Measurements from ENCODE around the gene COL5A1.
"Not testable (repeated sequence)": the region's sequence is repeated elsewhere in the genome, so short reads cannot be mapped to it uniquely, and the experiment has no call there.

COL5A1 gene

DNA sequence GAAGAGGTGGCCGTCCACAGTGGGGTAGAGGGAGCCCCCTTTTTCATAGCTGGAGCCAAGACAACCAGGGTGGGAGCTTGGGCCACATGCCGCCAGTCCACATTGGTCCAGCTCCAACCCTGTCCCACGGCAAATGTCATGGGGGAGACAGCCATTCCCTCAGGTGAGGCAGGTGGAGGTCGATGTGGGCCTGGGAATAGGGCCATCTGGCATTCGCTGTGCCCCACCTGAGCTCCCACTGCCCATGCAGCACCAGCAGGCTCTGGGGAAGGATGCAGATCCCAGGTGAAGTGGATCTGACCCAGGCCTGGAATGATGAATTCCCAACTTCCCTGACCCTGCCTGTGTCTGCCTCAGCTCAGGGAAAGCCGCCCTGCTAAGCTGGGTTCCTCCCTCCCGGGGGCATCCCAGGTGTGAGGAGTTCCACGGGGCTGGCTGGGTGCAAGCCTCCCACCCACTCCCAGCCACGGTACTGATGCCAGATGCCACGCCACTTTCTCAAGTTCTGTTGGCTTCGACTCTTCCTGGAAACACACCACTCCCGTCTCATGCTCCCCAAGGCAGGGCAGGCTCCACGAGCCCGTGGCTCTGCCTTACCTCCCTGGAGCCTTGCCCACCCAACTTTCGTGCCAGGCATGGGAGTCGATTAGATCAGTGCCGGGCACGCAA is 213.8 kb downstream of the COL5A1 start:
- no peak overlapping the region for H3K4me3 ChIP-seq (ENCODE audit: low read length)
- DNase-seq (ENCODE audit: low read depth): no peak
- TF ChIP-seq, protein P1, sequence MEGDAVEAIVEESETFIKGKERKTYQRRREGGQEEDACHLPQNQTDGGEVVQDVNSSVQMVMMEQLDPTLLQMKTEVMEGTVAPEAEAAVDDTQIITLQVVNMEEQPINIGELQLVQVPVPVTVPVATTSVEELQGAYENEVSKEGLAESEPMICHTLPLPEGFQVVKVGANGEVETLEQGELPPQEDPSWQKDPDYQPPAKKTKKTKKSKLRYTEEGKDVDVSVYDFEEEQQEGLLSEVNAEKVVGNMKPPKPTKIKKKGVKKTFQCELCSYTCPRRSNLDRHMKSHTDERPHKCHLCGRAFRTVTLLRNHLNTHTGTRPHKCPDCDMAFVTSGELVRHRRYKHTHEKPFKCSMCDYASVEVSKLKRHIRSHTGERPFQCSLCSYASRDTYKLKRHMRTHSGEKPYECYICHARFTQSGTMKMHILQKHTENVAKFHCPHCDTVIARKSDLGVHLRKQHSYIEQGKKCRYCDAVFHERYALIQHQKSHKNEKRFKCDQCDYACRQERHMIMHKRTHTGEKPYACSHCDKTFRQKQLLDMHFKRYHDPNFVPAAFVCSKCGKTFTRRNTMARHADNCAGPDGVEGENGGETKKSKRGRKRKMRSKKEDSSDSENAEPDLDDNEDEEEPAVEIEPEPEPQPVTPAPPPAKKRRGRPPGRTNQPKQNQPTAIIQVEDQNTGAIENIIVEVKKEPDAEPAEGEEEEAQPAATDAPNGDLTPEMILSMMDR (conservative IDR thresholded peaks at IDR 0.05; ENCODE audit: low read depth, low read length): no peak

DNA sequence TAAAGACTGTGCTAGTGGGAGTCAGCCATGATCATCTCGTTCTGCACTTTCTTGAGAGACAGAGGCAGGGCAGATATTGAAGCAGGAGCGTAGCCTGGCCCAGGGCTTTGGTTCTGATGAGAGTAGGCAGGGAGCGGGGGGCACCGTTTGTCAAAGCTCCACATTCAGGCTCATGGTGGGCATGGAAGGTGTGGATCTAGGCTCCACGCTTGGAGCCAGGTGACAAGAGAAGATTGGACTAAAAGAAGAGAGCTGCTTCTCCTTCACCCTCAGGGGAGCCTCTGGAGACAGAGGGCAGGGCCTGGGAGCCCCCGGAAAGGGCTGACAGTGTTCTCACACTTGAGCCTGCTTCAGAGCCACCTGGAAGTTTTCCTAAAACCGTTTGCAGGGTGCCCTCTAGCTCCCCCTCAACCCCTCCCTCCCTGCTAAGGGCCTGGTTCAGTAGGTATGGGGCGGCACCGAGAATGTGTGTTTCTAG is 214.3 kb downstream of the COL5A1 start:
- H3K4me3 ChIP-seq (ENCODE audit: low read length): no peak overlapping the region
- TF ChIP-seq, protein P1 (conservative IDR thresholded peaks at IDR 0.05; ENCODE audit: low read depth, low read length): no peak
- DNase-seq (ENCODE audit: low read depth): no peak

DNA sequence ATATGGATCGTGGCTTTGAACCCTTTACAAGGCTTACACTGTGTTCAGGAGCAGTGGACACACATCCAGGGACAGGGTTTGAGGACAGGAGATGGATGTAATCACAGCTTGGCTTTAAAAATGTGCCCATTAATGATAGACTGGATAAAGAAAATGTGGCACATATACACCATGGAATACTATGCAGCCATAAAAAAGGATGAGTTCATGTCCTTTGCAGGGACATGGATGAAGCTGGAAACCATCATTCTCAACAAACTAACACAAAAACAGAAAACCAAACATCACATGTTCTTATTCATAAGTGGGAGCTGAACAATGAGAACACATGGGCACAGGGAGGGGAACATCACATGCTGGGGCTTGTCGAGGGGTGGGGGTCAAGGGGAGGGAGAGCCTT is 215.8 kb downstream of the COL5A1 start:
- DNase-seq (ENCODE audit: low read depth); H3K4me3 ChIP-seq (ENCODE audit: low read length): not testable (repeated sequence)

DNA sequence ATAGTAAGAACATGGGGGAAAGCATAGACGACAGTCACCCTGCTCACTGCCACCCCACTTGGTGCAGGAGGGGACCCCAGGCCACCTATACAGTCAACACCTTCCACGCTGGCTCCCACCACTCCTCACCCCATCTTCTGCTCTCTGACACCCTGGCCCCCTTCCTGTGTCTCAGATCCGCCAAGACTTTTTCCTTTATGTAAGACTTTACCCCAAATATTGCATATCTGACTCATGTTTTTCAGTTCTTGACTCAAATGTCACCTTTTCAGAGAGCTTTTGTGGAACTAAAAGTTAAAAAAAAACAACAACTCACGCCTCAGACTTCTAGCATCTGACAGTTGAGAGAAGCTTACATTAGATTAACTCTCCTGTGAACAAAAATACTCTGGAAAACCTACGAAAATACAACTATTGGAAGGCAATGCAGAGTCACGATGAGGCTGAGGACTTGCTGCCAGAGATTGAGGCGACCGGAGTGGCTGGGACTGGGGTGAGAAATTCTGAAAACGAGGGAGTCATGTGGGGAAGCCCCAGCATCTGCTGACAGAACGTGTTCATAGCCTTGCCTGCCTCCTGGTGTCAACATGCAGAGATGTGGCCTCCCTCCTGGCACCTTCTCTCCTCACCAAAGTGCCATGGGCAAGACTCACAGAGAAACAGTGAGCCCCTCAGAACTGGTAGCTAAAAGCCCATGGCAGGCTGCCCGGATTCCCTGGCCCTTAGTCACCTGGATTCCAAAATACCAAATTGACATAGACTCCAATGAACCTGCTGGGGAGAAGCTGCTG is 216.6 kb downstream of the COL5A1 start:
- no peak overlapping the region for H3K4me3 ChIP-seq (ENCODE audit: low read length)
- TF ChIP-seq, protein P1 (conservative IDR thresholded peaks at IDR 0.05; ENCODE audit: low read depth, low read length): no peak
- no peak for DNase-seq (ENCODE audit: low read depth)

DNA sequence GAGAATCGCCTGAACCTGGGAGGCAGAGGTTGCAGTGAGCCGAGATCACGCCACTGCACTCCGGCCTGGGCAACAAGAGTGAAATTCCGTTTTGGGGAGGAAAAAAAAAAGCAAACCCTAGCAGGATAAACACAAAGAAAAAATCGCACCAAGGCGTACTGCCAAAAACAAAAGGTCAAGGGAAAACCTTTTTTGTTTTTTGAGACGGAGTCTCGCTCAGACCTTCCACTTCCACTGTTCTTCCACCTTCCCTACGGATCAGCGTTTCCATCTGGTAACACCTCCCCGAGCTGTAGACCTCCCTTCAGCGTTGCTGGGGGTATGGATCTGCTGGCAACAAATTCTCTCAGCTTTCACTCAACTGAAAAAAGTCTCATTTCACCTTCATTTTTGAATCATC is 218.9 kb downstream of the COL5A1 start:
- DNase-seq (ENCODE audit: low read depth): no peak
- TF ChIP-seq, protein P1 (conservative IDR thresholded peaks at IDR 0.05; ENCODE audit: low read depth, low read length): no peak
- no peak overlapping the region for H3K4me3 ChIP-seq (ENCODE audit: low read length)

DNA sequence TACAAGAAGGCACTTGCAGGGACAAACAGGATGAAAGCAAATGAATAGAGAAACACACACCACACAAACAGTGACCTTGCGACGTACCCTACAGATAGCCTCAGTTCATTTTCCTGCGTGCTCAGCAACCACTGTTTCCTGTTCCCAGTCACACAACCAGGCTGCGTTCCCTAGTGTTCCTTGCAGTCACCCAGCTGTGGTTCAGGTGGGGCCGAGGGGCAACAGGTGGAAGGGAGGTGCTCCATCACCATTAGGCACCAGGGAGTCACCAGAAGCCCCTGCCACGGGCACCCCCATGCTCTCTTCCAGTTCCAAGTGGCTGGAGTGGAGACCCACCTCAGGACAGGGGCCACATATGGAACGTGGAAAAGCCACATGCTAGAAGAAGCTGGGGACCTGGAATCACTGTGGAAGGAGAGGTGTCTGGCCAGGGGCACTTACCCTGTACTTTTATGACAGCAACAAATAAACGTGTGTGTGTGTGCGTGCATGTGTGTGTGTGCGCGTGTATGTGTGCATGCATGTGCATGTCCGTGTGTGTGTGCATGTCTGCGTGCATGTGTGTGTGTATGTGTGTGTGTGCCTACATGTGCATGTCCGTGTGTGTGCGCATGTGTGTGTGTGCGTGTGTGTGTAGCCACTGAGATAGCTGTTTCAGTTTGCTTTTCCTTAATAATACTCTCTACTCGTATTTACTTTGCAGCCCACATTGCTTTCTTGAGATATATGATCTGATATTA is 220.2 kb downstream of the COL5A1 start:
- H3K4me3 ChIP-seq (ENCODE audit: low read length): no peak overlapping the region
- TF ChIP-seq, protein P1 (conservative IDR thresholded peaks at IDR 0.05; ENCODE audit: low read depth, low read length): no peak
- DNase-seq (ENCODE audit: low read depth): no peak

DNA sequence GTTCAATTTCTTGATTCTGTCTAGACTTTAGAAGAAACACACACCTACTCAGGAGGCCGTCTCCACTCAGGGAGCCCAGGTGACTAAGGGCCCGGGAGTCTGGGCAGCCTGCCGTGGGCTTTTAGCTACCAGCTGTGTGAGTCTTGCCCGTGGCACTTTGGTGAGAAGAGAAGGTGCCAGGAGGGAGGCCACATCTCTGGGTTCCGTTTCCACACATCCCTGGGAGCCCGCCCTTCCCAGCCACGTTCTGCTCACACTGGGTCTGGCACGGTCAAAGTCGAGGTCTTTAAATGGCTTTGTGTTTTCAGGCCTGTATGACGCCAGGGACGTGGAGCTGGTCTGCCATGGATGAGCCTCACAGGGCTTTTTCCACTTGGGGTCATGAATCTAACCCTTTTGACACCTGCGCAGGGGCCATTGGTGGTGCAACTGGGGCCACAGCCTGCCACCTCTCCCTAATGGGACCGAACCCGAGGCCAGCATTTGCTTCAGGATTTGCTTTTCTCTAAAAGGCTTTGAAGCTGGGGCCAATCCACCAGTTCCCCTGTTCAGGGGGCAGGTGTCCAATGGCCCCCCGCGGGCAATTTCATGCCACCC is 221.8 kb downstream of the COL5A1 start:
- DNase-seq (ENCODE audit: low read depth): no peak
- TF ChIP-seq, protein P1 (conservative IDR thresholded peaks at IDR 0.05; ENCODE audit: low read depth, low read length): no peak
- H3K4me3 ChIP-seq (ENCODE audit: low read length): no peak overlapping the region
